HepG2 (cell line): ENCODE results near the gene GAS5. TPM values are rescaled to one million over a fixed set of nuclear protein-coding genes. Genes with fewer than 3 reads are reported as not detected.

Source experiments
- ATF7 ChIP-seq, 2 experiments: fragments of 450-650 bp in 1 of 2; sonication (generic) in 1 of 2; formaldehyde crosslinking in 1 of 2; IDR thresholded peaks; 2 replicates each; pipeline versions ENCODE4 v1.4.0 to v1.6.1; 2016 to 2020; ENCODE audit warnings: antibody characterized with exemption in 1 of 2, mild to moderate bottlenecking in 1 of 2, missing genetic modification reagents in 1 of 2
- ELF3 ChIP-seq: IDR thresholded peaks from 2 replicates; pipeline ENCODE4 v1.6.1; 2016; ENCODE audit warnings: missing genetic modification reagents, missing compliant biosample characterization
- FOXK2 ChIP-seq: fragments of 450-650 bp; IDR thresholded peaks from 2 replicates; pipeline ENCODE4 v1.6.1; 2016
- HNRNPL ChIP-seq: fragments of 200-400 bp; formaldehyde crosslinking; IDR thresholded peaks from 2 replicates; pipeline ENCODE4 v1.6.1; 2017; ENCODE audit warnings: mild to moderate bottlenecking, low read depth, low read length
- MAFG ChIP-seq: sonication (generic); formaldehyde crosslinking; IDR thresholded peaks from 2 replicates; pipeline ENCODE4 v1.5.1; 2020; ENCODE audit warnings: mild to moderate bottlenecking, missing genetic modification reagents
- MEIS1 ChIP-seq: sonication (generic); formaldehyde crosslinking; IDR thresholded peaks from 2 replicates; pipeline ENCODE4 v1.9.0; 2021; ENCODE audit warnings: mild to moderate bottlenecking, missing genetic modification reagents, moderate library complexity, borderline replicate concordance
- MIER2 ChIP-seq: IDR thresholded peaks from 2 replicates; pipeline ENCODE4 v1.6.1; 2016; ENCODE audit warnings: missing biosample characterization, missing genetic modification reagents
- MIER3 ChIP-seq: IDR thresholded peaks from 2 replicates; pipeline ENCODE4 v1.6.1; 2016; ENCODE audit warnings: missing compliant biosample characterization, borderline replicate concordance
- MTA1 ChIP-seq: sonication (generic); formaldehyde crosslinking; IDR thresholded peaks from 2 replicates; pipeline ENCODE4 v1.4.0; 2020; ENCODE audit warnings: missing genetic modification reagents, mild to moderate bottlenecking, borderline replicate concordance
- NCOA2 ChIP-seq: sonication (generic); formaldehyde crosslinking; IDR thresholded peaks from 2 replicates; pipeline ENCODE4 v1.8.0; 2022; ENCODE audit warnings: inconsistent platforms
- NCOA5 ChIP-seq: sonication (generic); formaldehyde crosslinking; IDR thresholded peaks from 2 replicates; pipeline ENCODE4 v1.4.0; 2020; ENCODE audit warnings: missing genetic modification reagents
- NFE2 ChIP-seq: sonication (generic); formaldehyde crosslinking; IDR thresholded peaks from 2 replicates; pipeline ENCODE4 v1.4.0; 2020; ENCODE audit warnings: missing genetic modification reagents
- RBAK ChIP-seq: sonication (generic); formaldehyde crosslinking; IDR thresholded peaks from 2 replicates; pipeline ENCODE4 v1.5.1; 2020; ENCODE audit warnings: mild to moderate bottlenecking, missing genetic modification reagents
- SOX13 ChIP-seq, 3 experiments: fragments of 450-650 bp in 1 of 3; sonication (generic) in 1 of 3; formaldehyde crosslinking in 1 of 3; IDR thresholded peaks in 2 of 3; conservative IDR thresholded peaks in 1 of 3; 2 replicates each; pipeline versions ENCODE4 v1.5.0 to v1.6.1; 2016 to 2020; ENCODE audit warnings: antibody characterized with exemption in 1 of 3, mild to moderate bottlenecking in 1 of 3, missing compliant biosample characterization in 1 of 3, missing genetic modification reagents in 1 of 3, moderate library complexity in 1 of 3
- TOE1 ChIP-seq: sonication (generic); formaldehyde crosslinking; IDR thresholded peaks from 2 replicates; pipeline ENCODE4 v1.4.0; 2020; ENCODE audit warnings: mild to moderate bottlenecking, missing genetic modification reagents
- ZNF124 ChIP-seq: sonication (generic); formaldehyde crosslinking; IDR thresholded peaks from 2 replicates; pipeline ENCODE4 v1.4.0; 2020; ENCODE audit warnings: missing genetic modification reagents
- ZNF3 ChIP-seq: IDR thresholded peaks from 2 replicates; pipeline ENCODE4 v1.7.0; 2017; ENCODE audit warnings: inconsistent platforms
- ZNF569 ChIP-seq: sonication (generic); formaldehyde crosslinking; IDR thresholded peaks from 2 replicates; pipeline ENCODE4 v1.5.0; 2020; ENCODE audit warnings: mild to moderate bottlenecking, missing genetic modification reagents, moderate library complexity, borderline replicate concordance
- ZNF629 ChIP-seq: sonication (generic); formaldehyde crosslinking; conservative IDR thresholded peaks from 2 replicates; pipeline ENCODE4 v1.5.0; 2020; ENCODE audit warnings: missing genetic modification reagents
- ZNF644 ChIP-seq: IDR thresholded peaks from 2 replicates; pipeline ENCODE4 v1.6.1; 2016; ENCODE audit warnings: low read depth
- polyA plus RNA-seq, 8 experiments: library from polyadenylated mRNA; depleted of rRNA in 3 of 8; stranded (reverse) in 7 of 8; unstranded in 1 of 8; fragments of >200 nt; fragmentation: Illumina TruSeq in 4 of 8; extraction: Trizol in 4 of 8; gene quantifications; 2 replicates each; pipeline versions ENCODE4 v1.2.1 to v1.2.3, GENCODE V29; 2011 to 2016; ENCODE audit warnings: low read depth in 4 of 8, missing spikeins in 1 of 8, mixed read lengths in 1 of 8; ENCODE audit not compliant: insufficient read depth in 1 of 8
- total RNA-seq, 5 experiments: library from RNA; depleted of rRNA; stranded (reverse); fragments of >200 nt; fragmentation: Illumina TruSeq; extraction: Trizol; gene quantifications; 2 replicates each; pipeline ENCODE4 v1.2.3, GENCODE V29; 2016; ENCODE audit warnings: low read depth in 1 of 5
- TF ChIP-seq, protein P1 (sequence below): sonication (generic); formaldehyde crosslinking; IDR thresholded peaks from 2 replicates; pipeline ENCODE4 v1.5.0; 2020; ENCODE audit warnings: missing genetic modification reagents
- TF ChIP-seq, protein P2 (sequence below): sonication (generic); formaldehyde crosslinking; IDR thresholded peaks from 2 replicates; pipeline ENCODE4 v1.4.0; 2020; ENCODE audit warnings: missing genetic modification reagents
- TF ChIP-seq, protein P3 (sequence below): sonication (generic); formaldehyde crosslinking; IDR thresholded peaks from 2 replicates; pipeline ENCODE4 v1.5.0; 2020; ENCODE audit warnings: missing genetic modification reagents
- TF ChIP-seq, protein P4 (sequence below): sonication (generic); formaldehyde crosslinking; IDR thresholded peaks from 2 replicates; pipeline ENCODE4 v1.5.0; 2020; ENCODE audit warnings: mild to moderate bottlenecking, missing genetic modification reagents

GAS5 gene
- total and polyA plus RNA-seq, 2 of the 13 experiments (the other 11 are each of a cell fraction or from before 2014, with no cell fraction given): 352 to 738 TPM

DNA sequence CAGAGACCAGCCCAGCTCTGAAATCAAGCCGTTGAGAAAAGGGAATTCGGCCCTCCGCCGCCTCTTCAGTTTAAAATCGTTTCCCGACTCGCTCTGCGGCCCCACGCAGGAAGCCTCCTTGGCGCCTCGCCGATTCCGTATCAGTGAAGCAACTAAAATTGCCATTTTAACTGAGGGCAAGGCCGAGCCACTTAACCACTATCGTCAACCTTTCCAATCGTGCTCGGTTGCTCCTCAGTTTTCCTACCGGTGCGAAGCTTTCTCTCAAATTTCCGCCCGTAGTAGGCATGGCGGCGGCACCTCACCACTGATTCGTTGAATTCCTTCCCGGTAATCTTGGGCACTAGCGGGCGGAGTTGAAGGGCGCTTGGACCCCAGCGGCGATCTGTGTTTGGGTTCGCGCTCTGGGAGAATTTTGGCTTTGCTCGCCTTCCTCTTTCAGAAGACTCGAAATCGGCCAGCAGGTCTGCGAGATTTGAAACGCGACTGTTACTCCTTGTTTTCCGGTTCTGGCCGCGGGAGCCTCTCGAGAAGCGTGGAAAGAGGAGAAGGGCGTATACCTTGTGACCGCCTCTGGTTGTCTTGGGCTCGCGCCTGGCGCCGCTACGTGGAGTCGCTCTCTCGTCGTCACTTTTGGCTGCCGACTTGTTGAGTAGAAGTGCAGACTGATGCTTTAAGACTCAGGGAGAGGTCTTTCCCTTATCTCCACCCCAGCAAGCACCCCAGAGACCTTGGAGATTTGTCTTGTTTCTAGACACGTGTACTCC lies 43.3 kb downstream of the GAS5 start, which contains the start of the genes CENPL and DARS2 (continued):
- TF ChIP-seq ATF7 (IDR thresholded peaks at IDR 0.05): no peak
- TF ChIP-seq ATF7 (CRISPR knock-in tag; IDR thresholded peaks at IDR 0.05): no peak
- TF ChIP-seq FOXK2: no peak
- TF ChIP-seq, protein P1, sequence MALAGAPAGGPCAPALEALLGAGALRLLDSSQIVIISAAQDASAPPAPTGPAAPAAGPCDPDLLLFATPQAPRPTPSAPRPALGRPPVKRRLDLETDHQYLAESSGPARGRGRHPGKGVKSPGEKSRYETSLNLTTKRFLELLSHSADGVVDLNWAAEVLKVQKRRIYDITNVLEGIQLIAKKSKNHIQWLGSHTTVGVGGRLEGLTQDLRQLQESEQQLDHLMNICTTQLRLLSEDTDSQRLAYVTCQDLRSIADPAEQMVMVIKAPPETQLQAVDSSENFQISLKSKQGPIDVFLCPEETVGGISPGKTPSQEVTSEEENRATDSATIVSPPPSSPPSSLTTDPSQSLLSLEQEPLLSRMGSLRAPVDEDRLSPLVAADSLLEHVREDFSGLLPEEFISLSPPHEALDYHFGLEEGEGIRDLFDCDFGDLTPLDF (CRISPR knock-in tag): peak; percentile 98
- 0 out of 2 replicates have a peak, but pooled peaks have one; percentile 45 for TF ChIP-seq MIER3 (CRISPR knock-in tag)
- TF ChIP-seq ZNF569 (CRISPR knock-in tag): no peak
- TF ChIP-seq ZNF644 (CRISPR knock-in tag): no peak
- no peak for TF ChIP-seq MAFG (CRISPR knock-in tag)
- 0 out of 2 replicates have a peak, but pooled peaks have one; percentile 31 for TF ChIP-seq MIER2 (CRISPR knock-in tag)
- TF ChIP-seq HNRNPL: 0 out of 2 replicates have a peak, but pooled peaks have one; percentile 28
- TF ChIP-seq MTA1 (CRISPR knock-in tag): no peak
- TF ChIP-seq, protein P2, sequence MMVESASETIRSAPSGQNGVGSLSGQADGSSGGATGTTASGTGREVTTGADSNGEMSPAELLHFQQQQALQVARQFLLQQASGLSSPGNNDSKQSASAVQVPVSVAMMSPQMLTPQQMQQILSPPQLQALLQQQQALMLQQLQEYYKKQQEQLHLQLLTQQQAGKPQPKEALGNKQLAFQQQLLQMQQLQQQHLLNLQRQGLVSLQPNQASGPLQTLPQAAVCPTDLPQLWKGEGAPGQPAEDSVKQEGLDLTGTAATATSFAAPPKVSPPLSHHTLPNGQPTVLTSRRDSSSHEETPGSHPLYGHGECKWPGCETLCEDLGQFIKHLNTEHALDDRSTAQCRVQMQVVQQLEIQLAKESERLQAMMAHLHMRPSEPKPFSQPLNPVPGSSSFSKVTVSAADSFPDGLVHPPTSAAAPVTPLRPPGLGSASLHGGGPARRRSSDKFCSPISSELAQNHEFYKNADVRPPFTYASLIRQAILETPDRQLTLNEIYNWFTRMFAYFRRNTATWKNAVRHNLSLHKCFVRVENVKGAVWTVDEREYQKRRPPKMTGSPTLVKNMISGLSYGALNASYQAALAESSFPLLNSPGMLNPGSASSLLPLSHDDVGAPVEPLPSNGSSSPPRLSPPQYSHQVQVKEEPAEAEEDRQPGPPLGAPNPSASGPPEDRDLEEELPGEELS (CRISPR knock-in tag): peak; percentile 36; the same call in 1 of the 2 replicates
- no peak for TF ChIP-seq NCOA5 (CRISPR knock-in tag)
- peak; percentile 66 for TF ChIP-seq ELF3
- no peak for TF ChIP-seq MEIS1 (CRISPR knock-in tag)
- TF ChIP-seq ZNF124 (CRISPR knock-in tag): peak; percentile 15; the same call in 1 of the 2 replicates
- no peak for TF ChIP-seq RBAK (CRISPR knock-in tag)
- TF ChIP-seq, protein P3, sequence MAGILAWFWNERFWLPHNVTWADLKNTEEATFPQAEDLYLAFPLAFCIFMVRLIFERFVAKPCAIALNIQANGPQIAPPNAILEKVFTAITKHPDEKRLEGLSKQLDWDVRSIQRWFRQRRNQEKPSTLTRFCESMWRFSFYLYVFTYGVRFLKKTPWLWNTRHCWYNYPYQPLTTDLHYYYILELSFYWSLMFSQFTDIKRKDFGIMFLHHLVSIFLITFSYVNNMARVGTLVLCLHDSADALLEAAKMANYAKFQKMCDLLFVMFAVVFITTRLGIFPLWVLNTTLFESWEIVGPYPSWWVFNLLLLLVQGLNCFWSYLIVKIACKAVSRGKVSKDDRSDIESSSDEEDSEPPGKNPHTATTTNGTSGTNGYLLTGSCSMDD (CRISPR knock-in tag): no peak
- TF ChIP-seq ZNF3 (CRISPR knock-in tag): 0 out of 2 replicates have a peak, but pooled peaks have one; percentile 52
- TF ChIP-seq SOX13 (IDR thresholded peaks at IDR 0.05): no peak
- peak in 1 of 2 experiments; percentile 33; a peak in 1 of 4 replicates for TF ChIP-seq SOX13 (CRISPR knock-in tag; conservative IDR thresholded peaks at IDR 0.05 in 1 of 2, IDR thresholded peaks at IDR 0.05 in 1 of 2)
- no peak for TF ChIP-seq NFE2 (CRISPR knock-in tag)
- TF ChIP-seq, protein P4, sequence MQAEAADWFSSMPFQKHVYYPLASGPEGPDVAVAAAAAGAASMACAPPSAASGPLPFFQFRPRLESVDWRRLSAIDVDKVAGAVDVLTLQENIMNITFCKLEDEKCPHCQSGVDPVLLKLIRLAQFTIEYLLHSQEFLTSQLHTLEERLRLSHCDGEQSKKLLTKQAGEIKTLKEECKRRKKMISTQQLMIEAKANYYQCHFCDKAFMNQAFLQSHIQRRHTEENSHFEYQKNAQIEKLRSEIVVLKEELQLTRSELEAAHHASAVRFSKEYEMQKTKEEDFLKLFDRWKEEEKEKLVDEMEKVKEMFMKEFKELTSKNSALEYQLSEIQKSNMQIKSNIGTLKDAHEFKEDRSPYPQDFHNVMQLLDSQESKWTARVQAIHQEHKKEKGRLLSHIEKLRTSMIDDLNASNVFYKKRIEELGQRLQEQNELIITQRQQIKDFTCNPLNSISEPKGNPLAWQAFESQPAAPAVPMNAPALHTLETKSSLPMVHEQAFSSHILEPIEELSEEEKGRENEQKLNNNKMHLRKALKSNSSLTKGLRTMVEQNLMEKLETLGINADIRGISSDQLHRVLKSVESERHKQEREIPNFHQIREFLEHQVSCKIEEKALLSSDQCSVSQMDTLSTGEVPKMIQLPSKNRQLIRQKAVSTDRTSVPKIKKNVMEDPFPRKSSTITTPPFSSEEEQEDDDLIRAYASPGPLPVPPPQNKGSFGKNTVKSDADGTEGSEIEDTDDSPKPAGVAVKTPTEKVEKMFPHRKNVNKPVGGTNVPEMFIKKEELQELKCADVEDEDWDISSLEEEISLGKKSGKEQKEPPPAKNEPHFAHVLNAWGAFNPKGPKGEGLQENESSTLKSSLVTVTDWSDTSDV (CRISPR knock-in tag): no peak
- TF ChIP-seq TOE1: no peak
- TF ChIP-seq NCOA2 (CRISPR knock-in tag): no peak
- TF ChIP-seq ZNF629 (CRISPR knock-in tag): no peak
